ENCODE results near the gene PI4K2A.
"Not testable (repeated sequence)": the region's sequence is repeated elsewhere in the genome, so short reads cannot be mapped to it uniquely, and the experiment has no call there.

The PI4K2A gene

DNA sequence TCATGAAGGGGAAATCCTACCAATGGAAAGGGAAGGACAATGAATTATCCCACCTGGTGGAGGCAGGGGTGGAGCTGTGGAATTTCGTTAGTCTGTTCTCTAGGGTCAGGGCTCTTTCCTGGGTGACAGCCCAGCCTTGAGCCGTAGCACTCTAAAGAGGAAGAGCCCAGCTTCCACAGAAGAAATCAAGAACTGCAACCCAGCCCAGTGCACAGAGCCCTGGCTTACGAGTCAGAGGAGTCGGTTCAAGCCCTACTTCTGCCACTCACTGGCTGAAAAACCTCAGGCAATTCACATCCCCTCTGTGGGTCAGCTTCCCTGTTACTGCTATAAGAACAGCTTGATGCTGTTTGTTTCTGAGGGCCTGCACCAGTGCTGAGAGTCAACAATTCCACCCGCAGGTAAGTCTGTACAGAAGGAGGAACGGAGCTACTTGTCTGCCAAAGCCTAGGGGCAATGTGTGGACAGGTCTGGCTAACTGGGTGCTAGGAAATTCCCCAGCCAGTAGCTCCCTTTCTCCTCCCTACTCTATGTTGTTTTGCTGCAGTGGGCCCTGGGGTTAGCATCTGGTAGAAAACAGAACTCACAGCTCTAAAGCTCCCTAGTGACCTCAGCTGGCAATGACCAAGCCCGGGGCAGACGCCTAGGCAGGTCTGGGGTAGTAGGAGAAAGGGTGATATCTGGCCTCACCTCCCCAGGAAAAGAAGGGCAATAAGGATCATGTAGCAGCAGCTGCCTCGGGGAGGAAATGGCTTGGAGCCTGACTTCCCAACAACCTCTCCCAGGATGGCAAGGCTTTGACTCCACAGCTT lies 43.3 kb downstream of the PI4K2A start:
- DNase-seq (ENCODE audit: low read depth), result peak; percentile 72
- no peak overlapping the region for H3K4me3 ChIP-seq (ENCODE audit: control insufficient read depth, low read depth, low read length)
- TF ChIP-seq, protein P1, sequence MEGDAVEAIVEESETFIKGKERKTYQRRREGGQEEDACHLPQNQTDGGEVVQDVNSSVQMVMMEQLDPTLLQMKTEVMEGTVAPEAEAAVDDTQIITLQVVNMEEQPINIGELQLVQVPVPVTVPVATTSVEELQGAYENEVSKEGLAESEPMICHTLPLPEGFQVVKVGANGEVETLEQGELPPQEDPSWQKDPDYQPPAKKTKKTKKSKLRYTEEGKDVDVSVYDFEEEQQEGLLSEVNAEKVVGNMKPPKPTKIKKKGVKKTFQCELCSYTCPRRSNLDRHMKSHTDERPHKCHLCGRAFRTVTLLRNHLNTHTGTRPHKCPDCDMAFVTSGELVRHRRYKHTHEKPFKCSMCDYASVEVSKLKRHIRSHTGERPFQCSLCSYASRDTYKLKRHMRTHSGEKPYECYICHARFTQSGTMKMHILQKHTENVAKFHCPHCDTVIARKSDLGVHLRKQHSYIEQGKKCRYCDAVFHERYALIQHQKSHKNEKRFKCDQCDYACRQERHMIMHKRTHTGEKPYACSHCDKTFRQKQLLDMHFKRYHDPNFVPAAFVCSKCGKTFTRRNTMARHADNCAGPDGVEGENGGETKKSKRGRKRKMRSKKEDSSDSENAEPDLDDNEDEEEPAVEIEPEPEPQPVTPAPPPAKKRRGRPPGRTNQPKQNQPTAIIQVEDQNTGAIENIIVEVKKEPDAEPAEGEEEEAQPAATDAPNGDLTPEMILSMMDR (conservative IDR thresholded peaks at IDR 0.05; ENCODE audit: control insufficient read depth, insufficient read depth, low read depth, low read length), result no peak

DNA sequence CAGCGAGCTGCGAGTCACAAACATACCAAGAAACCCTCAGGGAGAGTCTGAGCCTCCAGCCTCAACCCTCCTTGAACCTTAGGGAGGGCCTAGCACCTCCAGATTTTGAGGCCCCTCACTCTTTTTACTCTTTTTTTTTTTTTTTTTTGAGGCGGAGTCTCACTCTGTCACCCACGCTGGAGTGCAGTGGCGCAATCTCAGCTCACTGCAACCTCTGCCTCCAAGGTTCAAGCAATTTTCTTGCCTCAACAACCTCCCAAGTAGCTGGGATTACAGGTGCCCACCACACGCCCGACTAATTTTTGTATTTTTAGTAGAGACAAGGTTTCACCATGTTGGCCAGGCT lies 43.9 kb downstream of the PI4K2A start:
- not testable (repeated sequence) for H3K4me3 ChIP-seq (ENCODE audit: control insufficient read depth, low read depth, low read length)

DNA sequence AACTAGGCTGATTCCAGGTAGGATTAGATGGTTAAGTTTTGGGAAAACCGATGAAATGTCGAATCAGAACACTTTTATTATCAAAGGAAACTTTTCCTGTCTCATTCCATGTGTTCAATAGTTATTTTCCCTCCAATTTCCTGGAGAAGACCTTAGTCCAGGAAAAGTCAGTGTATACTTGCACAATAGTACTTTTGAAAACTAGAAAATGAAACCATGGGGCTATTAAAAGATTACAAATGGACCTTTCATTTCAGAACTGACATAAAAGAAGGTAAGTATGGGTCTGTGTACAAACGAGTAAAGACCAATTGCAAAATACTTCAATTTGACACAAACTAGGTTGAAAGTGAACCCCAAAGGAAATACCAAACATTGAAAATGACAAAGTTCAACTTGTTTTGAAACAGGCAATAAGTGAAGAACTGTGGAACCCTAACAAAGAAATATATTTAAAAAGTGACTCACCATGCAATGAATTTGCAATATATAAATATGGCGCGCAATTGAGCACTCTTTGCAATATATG lies 44.5 kb downstream of the PI4K2A start:
- peak overlapping the region; percentile 1 for H3K4me3 ChIP-seq (ENCODE audit: control insufficient read depth, low read depth, low read length)
- peak; percentile 14 for DNase-seq (ENCODE audit: low read depth)
- TF ChIP-seq, protein P1 (conservative IDR thresholded peaks at IDR 0.05; ENCODE audit: control insufficient read depth, insufficient read depth, low read depth, low read length), result no peak

More for the DNA sequence above, 43.9 kb downstream of the PI4K2A start:
- not testable (repeated sequence) for DNase-seq (ENCODE audit: low read depth)

DNA sequence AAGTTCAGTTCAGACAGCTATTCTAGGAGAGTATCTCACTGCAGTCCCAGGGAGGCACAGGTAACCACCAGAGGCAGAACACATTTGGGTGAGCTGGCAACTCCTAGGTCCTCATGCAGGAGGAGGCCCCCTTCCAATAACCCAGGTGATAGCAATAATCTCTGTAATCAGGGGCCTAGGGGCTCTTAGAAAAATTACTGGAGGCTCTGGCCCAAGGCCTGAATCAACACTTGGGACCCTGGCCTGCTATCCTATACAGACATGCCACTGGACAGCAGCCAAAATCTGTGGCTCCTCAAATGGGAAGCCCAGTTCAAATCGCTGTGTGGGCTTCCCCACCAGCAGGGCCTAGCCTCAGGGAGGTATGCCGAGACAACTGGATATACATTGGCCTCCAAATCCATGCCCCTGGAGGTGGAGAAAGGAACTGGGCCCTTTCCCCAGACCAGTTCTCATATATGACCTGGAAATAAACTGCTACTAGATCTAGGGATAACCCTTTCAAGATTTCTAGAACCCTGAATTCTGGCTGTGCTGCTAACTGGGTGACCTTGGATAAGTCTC lies 45.0 kb downstream of the PI4K2A start:
- TF ChIP-seq, protein P1 (conservative IDR thresholded peaks at IDR 0.05; ENCODE audit: control insufficient read depth, insufficient read depth, low read depth, low read length), result peak; percentile 35
- peak overlapping the region; percentile 25 for H3K4me3 ChIP-seq (ENCODE audit: control insufficient read depth, low read depth, low read length)
- peak; percentile 23 for DNase-seq (ENCODE audit: low read depth)

DNA sequence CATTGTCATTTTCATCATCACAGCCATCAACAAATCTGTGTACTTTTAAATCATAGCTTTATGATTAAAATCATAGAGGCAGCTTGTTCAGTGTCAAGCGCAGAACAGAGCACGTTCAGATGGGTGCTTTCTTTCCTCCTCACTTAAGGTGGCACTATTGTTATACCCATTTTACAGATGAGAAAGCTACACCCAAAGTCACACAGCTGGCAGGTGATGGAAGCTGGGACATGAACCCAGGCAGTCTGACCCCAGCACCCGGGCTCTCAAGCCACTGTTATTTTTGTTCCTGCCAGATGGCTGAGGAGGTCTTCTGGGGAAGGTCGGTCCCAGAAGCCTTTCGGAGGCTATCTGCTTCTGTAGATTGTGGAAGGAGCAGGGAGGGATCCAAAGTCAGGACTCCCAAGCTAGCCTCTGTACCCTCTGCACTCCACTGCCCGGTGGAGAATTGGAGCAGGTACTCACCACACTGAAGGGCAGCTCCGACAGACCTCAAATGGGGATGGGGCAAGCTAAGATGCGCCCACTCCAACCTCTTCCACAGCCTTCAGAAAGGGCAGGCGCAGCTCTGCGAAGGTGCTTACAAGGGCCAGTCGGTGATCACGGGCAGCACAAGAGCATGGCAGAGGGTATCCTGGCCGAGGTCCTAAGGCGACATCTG lies 46.0 kb downstream of the PI4K2A start:
- TF ChIP-seq, protein P1 (conservative IDR thresholded peaks at IDR 0.05; ENCODE audit: control insufficient read depth, insufficient read depth, low read depth, low read length), result no peak
- H3K4me3 ChIP-seq (ENCODE audit: control insufficient read depth, low read depth, low read length), result peak overlapping the region; percentile 75
- peak; percentile 13 for DNase-seq (ENCODE audit: low read depth)

DNA sequence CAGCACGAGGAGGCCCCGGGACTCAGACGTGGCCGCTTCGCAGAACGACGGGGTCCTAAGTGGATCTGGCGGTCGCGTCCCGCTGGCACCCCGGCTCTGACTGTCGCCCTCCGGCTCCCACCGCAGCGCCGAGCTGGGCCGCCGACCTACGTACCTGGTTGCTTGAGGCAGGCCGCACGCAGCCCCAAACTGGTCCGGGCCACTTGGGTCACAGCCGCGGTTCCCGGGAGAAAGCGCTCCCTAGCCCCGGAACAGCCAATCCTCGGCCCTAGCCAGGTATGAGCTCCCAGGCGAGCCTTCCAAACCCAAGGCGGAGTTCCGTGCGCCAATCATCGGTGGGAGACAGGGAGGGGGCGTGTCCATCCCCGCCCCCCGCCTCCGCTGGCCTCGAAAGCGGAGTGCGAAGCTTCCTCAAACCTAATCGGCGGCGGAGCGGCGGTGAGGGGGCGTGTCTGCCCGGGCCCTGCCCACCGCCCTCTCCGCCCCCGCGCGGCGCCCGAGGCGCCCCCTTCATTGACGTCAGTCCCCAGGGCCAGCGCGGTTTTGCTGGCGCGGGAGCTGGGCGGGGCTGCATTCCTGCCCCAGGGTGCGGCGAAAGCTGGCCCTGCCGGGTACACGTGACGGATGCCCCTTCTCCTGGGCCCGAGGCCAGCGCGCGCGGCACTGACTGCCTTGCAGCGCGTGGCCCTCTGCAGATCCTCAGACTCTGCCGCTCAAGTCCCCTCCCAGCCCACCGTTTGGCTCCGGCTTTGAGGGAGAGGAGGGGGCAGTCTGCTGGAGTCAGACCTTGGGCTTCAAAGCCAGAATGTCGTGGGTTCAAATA lies 46.7 kb downstream of the PI4K2A start, which contains the start of gene AVPI1:
Gene AVPI1 (minus strand): TSS at position 280 of the 823 bp plus-strand sequence. CDS start 7,336 bp downstream, outside the sequence.
- DNase-seq (ENCODE audit: low read depth), result peak; percentile 95
- TF ChIP-seq, protein P1 (conservative IDR thresholded peaks at IDR 0.05; ENCODE audit: control insufficient read depth, insufficient read depth, low read depth, low read length), result no peak
- H3K4me3 ChIP-seq (ENCODE audit: control insufficient read depth, low read depth, low read length), result peak within 1 kb of the TSS; percentile 75

Measured in fibroblast of mammary gland (primary cell).